GM18861 (cell line): ENCODE results near the gene PCBP3.

Source experiments
- ATAC-seq: cut with Tn5 transposase; IDR thresholded peaks from one replicate; pipeline ENCODE4 v1.9.1; 2021; ENCODE audit not compliant: unreplicated experiment

PCBP3 gene

DNA sequence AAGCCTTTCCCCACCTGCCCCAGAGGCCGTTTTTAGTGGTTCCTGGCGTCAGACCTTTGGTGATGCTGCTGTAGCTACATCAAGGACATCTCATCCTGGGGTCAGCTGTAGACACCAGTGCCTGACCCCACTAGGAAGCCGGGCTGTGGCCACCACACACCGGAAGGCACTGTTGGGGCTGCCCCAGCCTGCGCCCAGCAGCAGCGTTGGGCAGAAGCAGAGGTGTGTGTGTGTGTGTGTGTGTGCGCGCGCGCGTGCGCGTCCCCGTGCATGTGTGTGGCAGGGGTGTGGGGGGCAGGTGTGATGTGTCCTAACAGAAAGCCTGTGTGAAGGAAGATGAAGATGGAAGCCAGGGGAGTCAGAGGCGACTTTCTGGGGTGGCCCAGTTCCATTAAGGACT, 276.1 kb downstream of the PCBP3 start:
- ATAC-seq, result no peak

DNA sequence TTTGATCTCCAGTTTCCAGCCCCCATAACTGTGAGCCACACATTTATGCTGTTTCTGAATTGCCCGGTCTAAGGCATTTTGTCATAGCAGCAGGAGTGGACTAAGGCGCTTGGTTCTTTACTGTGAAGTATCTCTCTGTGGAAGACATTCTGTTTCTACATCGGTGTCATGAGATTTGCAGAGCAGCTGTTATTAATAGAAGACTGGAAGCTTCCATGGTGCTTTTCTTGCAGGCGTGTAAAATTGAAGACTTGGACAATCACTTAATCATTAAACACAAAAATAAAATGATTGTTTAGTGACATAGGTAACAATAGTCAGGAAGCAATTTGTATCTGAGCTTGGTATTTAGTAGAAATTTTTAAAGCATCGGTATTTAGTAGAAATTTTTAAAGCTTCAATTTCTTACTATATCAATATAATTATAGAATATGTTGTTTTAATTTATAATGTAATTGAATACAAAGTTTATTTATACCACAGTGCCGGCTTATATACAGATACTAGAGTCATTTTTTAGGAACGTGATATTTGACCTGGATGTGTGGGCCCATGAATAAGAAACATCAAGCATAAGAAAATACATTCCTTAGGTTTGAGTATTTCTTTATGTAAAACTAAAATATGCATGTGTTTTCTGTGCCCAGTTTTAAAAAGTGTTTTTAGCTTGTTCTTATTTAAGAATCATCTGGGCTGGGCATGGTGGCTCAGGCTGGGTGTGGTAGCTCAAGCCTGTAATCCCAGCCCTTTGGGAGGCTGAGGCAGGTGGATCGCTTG, 277.5 kb downstream of the PCBP3 start:
- no peak for ATAC-seq

DNA sequence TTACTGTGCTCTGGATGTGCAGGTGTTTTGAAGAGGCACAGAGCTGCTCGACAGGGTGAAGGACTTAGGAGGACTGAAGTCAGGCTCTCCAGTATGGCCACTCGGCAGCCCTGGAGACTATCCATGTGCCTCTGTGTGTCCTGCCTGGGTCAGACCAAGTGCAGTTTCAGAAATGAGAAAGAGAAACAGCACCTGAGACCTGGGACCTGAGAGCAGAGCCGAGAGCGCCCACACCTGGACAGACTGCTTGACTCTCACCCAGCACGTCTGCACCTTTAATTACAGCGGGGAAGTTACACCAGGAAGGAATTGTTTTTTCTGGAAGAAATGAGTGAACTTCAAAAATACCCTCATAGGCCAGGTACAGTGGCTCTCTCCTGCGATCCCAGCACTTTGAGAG, 278.4 kb downstream of the PCBP3 start:
- ATAC-seq, result no peak

DNA sequence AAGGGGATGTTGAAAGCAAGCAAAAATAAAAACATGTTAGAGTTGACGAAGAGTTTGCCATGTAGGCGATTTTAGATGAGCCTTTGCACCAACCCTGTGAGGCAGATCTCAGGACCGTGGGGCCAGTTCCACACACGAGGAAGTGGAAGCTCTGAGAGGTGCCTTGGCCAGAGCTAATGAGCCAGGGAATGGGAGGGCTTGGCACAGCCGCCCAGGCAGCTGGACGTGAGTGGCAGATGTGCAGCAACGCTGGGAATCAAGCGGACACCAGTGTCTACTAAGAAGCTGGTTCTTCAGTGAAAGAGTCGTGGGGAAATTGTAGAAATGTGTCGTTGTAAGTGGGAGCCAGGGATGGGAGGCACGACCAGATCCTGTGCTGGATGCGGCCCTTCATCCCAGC, 279.1 kb downstream of the PCBP3 start:
- ATAC-seq, result no peak

DNA sequence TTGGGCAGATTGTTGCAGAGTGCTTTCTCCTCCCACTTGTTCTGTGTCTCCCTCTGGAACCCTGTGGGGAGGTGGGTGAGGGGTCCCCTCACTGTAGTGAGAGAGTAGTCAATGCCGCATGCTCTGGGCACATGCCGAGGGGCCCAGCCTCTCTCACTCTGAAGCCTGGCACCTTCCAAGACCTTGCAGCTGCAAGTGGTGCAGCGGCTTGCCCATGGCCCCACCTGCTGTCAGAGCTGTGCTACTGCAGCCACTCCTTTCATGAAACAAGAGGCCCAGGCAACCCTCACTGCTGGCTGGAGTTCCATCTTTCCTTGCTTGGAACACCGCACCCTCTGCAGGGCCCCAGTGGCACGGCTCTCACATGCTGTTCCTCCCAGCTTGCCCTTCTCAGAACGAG, 279.6 kb downstream of the PCBP3 start:
- ATAC-seq, result no peak

DNA sequence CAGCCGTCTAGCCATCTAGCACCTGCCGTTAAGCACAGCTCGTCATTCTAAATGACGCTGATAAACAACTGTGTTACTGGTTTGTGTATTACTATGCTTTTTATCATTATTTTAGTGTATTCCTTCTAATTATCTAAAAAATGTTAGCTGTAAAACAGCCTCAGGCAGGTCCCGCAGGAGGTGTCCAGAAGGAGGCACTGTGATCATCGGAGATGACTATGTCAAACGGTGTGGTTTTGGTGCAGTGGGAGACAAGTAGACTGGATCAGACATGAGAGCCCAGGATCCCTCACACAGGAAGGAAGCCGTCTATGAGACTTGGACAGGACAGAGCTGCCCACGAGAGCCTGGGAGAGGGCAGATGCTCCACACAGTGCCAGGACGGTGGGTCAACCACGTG, 282.8 kb downstream of the PCBP3 start:
- ATAC-seq, result no peak

DNA sequence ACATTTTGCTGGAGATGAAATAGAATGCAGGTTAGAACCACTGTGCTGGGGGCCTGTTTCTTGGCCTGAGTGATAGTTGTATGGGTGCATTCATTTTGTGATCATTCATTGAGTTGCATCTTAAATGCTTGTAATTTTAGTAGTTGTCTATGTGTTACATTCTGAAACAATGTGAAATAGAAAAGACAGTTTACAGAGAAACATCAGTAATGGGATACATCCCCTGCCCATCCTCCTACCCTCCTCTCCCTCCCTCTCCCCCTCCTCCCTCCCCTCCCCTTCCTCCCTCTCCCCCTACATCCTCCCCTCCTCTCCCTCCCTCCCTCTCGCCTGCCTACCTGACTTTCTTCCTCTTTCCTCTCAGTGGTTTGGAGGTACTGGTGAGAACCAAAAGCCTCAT, 283.5 kb downstream of the PCBP3 start:
- ATAC-seq, result no peak

DNA sequence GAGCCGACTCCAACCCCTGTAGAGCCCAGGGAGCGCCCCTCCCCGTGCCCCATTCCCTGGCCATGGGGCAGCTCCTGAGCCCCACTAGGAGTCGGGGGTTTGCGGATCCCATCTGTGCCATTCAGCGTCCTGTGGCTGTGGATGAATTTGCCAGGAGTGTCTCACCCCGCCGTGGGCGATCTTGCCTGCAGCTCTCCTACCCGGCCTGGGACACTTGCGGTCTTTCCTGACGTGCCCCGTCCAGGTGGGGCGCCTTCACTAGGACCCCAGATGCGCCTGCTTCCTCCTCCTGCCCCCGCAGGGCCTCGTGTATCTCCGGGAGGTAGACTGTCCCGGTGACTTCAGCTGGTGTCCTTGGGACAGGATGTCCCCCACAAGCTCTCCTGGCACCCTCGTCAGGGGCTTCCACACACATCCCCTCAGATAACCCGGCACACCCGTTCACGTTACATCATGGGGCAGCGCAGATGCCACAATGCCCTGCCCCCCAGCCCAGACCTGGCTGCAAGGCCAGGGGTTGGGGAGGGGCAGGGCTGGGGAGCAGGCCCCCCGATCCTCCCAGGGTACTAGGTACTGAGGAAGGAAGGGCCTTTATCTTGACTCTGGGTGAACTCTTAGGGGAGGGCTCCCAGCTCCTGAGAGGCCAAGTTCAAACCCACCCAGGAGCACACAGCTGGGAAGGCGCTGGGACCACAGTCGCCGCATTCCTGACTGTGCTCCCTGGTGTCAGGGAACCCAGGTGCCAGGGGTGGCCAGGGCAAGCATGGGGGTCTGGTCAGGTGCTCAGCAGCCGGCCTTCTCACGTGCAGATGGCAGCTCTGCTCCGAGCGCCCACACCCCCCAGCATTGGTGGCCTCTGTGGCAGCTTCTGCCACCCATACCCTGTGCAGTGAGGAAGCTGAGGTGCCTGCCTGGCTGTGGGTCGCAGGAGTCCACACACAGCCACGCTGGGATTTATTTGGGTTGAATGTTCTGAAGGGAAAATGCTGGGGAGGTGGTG, 284.6 kb downstream of the PCBP3 start:
- ATAC-seq, result no peak

DNA sequence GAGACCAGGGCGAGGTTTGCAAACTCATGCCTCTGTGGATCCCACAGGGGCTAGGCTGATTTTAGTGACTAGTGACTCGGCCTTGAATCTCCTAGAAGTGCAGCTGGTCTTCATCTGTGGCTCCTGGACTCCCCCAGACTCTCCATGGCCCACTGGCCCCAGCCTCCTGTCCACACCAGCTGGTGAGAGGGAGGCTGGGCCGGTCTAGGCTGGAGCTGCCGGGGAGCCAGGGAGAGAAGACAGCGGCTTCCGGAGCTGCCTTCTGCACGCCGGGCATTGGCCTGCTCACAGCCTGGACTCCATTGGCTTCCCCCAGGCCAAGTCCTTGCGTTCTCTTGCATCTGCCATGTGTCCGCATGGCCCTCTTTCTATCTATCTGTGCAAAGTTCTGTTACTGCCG, 285.9 kb downstream of the PCBP3 start:
- ATAC-seq, result no peak

DNA sequence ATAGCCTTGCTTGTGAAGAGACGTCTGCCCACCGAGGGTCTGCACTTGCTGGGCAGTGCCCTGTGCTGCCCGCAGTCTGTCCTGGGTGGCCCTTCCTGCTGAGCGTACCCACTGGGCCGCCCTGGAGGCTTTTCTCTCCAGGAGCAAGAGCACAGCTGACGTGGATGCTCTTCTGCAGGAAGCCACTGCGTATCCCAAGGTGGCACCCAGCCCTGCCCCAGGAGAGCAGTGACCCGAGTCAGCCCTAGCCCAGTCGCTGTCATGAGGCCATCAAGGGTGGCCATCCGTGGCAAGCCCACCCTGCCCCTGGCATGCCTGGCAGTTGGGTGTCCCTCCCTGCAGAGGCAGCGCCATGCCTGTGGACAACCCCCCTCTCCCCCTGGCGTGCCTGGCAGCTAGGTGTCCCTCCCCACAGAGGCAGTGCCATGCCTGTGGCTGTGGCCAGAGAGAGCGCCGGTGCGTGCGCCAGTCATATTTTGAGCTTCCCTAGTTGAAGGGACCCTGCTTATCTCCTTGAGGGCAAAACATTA, 286.8 kb downstream of the PCBP3 start:
- no peak for ATAC-seq

DNA sequence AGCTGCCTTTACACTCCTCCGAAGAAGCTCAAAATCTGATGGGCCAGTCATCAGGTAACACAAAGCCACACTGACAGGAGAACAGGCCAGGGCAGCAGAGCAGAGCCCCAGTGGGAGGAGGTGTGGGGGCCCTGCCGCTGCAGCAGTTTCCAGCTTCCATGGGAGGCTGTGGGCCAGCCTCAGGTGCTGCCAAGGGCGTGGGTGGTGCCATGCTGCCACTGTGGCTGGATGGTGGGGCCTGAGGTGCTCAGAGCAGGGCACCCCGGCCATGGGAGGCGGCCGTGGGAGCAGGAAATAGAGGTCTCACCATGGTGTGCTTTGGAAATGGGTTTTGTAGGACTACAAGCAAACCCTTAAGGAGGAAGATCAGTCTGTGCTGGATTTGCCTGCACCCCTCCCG, 287.3 kb downstream of the PCBP3 start:
- no peak for ATAC-seq

DNA sequence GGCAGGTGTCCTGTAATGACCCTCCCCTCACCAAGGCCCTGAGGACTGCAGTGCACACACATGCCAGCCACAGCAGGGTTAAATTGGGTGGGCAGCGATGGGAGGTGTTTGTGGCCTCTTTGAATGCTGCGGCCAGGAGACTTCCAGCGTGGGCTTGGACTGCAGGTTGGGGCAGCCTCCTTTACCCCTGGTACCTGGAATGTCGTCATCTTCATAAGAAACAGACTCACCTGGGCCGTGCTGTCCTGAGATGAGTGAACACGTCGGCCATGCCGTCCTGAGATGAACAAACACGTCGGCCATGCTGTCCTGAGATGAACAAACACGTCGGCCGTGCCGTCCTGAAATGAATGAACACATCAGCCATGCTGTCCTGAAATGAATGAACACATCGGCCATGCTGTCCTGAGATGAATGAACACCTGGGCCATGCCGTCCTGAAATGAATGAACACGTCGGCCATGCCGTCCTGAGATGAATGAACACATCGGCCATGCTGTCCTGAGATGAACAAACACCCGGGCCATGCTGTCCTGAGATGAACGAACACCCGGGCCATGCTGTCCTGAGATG, 288.0 kb downstream of the PCBP3 start:
- no peak for ATAC-seq

DNA sequence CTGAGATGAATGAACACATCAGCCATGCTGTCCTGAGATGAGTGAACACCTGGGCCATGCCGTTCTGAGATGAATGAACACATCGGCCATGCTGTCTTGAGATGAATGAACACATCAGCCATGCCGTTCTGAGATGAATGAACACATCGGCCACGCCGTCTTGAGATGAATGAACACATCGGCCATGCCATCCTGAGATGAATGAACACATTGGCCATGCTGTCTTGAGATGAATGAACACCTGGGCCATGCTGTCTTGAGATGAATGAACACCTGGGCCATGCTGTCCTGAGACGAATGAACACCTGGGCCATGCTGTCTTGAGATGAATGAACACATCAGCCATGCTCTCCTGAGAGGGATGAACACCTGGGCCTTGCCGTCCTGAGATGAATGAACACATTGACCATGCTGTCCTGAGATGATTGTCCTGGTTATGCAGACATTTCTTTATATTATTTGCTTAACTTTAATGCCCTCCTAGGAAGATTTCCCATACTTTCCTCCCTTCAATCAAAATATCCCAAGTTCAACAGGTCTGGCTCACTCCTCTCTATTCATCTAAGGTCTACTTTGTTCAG, 289.5 kb downstream of the PCBP3 start:
- ATAC-seq, result no peak

DNA sequence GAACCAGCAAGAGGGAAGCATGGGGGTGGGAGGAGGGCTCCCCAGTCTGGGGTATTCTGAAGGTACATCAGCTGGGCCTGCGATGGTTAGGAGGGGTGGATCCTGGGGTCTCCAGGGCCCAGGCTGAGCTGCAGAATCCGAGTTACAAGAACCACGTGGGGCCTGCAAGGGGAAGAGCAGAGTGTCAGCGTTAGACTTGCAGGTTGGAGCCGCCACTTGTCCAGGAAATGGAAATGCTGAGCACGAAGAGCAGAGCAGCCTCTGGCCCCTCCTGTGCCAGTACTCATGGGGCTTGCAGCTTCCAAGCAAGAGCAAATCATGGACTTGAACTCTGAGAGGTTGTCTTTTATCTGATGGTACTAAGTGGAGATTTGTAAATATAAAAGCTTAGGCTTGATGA, 290.6 kb downstream of the PCBP3 start:
- no peak for ATAC-seq

DNA sequence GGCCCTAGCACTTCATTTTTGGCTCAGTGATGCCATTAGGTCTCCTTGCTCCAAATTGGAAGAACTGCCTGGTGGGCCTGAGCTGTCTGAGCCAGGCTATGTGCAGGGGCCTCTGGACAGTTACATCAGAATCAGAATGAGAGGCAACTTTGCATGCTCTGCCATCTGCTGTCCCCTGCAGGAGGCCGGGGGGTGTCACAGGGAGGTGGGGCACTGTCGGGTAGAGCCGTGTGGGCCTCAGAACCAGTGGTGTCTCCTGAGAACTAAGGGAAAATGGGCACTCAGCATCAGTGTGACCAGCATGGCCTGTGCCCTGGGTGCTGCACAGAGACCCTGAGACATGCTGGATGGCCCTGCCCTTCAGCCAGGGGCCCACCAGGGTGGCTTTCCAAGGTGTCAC, 291.0 kb downstream of the PCBP3 start:
- ATAC-seq, result no peak

DNA sequence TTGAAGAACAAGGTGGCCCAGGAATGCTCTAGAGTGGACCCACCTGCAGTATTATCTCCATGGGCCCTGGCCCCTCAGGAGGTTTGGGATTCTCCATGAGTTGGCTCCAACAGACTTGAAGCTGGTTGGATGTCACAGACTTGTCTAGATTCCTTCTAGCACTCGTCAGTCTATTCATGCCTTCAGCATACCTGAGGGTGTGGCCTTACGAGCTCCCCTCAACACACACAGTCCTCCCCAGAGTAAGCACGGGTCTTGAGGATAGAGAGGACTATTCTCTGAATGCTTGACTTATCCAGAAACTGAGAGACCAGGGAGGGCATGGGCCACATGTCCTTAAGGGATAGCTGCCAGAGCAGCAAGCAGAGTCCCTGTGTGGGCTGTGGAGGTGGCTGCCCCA, 292.1 kb downstream of the PCBP3 start:
- no peak for ATAC-seq

DNA sequence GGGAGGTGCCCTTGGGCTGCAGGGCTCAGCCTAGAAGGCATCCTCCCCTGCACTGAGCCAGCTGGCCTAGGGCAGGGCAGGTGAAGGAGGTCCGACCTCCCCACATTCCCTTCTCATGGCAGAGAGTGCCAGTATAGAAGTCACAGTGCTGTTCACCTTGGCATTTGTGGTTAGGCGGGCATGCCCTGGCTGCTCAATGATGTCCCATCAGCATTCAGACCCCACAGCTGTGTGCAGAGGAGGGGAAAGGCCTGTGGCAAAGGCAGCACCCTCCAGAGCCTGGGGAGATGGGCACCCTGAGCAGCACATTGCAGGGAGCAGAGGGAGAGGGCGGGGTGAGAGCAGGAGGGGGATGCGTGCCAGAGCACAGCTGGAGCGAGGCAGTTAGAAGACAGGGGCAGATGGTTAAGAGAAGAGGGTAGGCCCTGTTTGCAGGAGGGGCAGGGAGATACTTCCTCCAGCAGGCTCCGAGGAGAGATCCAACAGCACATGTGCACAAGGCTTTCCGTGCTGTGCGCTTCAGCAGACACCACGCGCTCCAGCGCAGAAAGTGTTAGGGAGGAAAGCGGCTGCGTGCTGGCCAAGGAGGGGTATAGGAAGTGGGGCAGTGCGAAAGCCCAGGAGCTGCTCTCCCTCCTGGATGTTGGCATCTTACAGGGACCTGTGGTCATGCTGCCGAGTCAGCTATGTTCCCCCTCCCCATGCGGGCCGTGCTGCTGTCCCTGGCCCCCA, 294.4 kb downstream of the PCBP3 start:
- ATAC-seq, result no peak

DNA sequence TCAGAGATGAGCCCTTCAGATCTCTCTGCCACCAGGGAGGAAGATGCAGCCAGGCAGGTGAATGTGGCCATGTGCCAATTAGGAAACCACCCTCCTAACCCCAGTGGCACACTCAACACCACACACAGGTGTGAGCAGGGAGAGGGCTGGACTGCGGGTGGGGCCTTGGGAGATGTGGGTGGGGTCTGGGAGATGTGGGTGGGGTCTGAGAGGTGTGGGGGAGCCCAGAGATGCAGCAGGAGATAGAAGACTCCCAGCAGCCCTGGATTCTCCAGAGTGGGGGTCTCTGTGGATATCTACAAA, 294.9 kb downstream of the PCBP3 start:
- no peak for ATAC-seq

DNA sequence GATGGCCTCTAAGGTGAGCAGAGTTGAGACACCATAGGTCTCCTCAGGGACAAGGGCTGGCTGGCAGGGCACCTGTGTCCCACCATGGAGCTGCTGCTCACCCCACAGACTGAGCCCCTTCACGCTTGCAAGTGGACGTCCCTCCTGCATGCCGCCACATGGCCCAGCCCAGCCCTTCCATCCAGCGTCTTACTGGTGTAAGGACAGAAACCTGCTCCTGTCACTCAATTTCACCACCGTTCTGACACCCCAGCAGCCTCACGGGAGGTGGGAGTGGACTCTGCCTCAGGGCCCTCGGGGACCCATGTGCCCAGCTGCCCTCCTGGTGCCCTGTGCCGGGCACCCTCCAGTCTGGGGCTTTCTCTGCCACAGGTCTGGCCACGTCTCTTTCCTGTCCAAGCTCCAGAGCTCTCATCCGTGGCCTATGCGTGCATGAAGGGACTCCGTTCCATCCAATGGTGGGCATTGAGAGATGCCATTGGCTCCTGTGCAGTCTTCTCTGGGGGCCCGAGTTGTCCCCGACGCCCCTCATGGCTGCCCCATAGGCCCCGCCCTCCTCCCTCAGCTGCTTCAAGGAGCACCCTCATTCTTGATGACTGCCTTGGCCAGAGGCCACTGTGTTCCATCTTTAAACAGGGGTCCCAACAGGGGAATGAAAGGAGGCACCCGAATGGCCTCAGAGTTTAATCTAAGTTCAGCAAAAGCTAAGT, 295.4 kb downstream of the PCBP3 start:
- ATAC-seq, result no peak

DNA sequence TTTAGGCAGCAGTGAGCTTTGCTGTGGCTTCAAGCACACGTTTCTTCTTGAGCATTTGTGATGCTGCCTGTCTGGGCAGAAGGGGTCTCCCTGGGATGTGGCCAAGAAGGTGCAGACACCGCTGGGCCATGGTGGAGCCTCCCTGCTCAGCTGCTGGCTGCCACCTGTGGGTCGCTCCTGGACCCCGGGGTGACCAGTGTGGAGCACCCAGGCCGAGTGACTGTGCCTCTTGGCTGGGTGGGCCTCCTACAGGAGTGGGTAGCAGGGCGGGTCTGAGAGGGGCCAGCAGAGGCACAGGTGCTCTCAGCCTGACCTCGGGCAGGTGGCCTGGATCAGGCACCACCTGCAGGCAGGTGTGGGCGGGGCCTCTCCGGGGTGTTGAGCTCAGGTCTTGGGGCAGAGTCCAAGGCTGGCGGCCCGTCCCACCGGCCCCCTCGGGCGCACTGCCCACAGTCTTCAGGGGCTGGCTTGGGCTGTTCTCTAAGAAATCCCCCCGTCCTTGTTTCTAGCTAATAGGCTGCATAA, 296.1 kb downstream of the PCBP3 start:
- ATAC-seq, result no peak
